H54 (cell line): ENCODE data around the gene RBP5.
"Not testable (repeated sequence)": the region's sequence is repeated elsewhere in the genome, so short reads cannot be mapped to it uniquely, and the experiment has no call there.

ENCODE experiments used
- DNase-seq: peaks from one replicate; pipeline ENCODE4 v3.0.0; 2011; ENCODE audit warnings: low spot score, mixed read lengths; ENCODE audit not compliant: insufficient read length
- FAIRE-seq: peaks from 3 replicates; lab custom pipeline; 2011; peaks lifted over from hg19 to GRCh38; lab: Jason Lieb, UNC
- POLR2A ChIP-seq: IDR thresholded peaks from 2 replicates; pipeline ENCODE4 v1.6.1; 2011; ENCODE audit warnings: low read depth, mild to moderate bottlenecking, low read length

Gene RBP5

DNA sequence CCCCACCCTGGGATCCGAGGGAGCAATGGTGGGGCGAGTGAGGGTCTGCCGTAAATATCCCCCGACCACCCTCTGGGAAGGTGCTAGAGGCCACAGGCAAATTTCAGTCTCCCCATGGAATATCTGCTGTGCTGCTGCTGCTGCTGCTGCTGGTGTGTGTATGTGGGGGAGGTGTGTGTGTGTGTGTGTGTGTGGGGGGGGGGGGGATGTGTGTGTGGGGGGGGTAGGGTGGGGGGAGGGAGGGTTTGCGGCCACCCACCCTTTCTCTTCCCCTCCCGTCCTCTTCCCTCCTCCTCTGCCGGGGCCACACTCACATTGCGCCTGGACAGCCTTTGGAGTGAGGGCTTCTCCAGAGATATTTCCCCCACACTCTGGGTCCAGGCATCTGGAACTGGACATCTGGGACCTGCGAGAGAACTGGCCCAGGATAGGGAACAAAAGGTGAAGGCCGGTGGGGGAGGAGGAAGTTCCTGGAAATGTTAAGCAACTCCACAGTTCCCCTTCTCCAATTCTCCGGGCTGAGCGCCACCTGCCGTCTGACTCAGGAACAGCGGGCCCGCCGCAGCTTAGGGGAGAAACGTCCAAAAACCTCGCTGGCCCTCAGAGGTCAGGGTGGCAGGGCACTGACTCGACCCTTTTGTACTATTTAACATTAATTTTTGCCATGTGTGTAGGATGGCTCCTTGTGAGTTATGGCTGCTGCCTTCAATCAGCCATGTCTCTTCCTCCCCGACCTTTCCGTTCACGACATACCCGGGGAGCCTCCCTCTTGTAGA lies 19.7 kb downstream of the RBP5 start, which contains the start of gene C1RL:
TSS of gene C1RL (minus strand) at position 419 of the 776 bp plus-strand sequence. CDS start at position 385, 34 bp downstream.
- DNase-seq, result peak; percentile 75
- TF ChIP-seq POLR2A, result no peak
- no peak for FAIRE-seq

DNA sequence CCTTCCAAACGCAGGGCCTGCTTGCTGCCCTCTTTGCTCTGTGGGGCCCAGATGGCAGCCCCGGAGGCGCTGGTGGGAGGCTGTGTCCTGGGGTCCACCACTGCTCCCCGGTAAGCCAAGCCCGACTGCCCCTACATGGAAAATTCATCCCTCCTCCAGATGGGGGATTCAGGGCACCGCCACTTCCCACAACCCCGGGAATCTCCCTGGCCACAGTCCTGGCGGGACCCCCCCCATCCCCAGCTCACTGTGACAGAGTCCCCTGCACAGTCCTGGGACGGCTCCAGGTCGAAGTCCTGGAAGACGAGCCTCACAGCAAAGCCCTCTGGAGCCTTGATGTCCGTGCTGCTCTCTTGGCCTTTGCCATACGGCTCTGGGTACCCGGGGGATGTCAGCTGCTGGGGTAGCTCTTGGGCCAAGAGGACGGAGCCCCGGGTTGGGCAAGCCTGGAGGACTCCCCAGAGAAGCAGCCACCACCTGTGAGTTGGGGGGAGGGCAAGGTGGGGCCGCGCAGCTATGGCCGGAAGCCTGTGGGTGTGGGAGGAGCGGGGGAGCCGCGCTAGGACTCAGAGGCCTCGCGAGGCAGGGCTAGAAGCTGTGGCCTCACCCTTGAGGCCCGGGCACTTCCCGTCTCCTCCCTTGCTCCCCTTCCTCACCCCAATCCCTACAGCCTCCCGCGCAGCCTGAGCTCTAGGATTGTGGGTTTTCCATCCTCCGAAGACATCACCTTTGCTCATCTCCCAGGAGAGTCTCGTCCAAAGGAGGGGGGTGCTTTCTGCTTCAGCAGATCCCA lies 20.5 kb downstream of the RBP5 start:
- FAIRE-seq, result peak; percentile 15
- peak; percentile 60 for TF ChIP-seq POLR2A
- peak; percentile 89 for DNase-seq

GRCh38 chr12:7107636-7108002 lies 21.1 kb downstream of the RBP5 start:
- no peak for DNase-seq
- no peak for FAIRE-seq
- no peak for TF ChIP-seq POLR2A

DNA sequence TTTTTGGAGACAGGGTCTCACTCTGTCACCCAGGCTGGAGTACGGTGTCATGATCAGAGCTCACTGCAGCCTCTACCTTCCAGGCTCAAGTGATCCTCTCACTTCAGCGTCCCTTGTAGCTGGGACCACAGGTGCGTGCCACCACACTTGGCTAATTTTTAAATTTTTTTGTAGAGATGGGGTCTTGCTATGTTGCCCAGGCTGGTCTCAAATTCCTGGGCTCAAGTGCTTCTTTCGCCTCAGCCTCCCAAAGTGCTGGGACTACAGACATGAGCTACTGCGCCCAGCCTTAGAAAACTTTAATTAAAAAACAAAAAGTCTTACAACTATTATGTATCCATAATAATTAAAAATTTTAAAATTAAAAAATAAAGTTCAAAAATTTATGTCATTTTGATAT lies 21.5 kb downstream of the RBP5 start:
- not testable (repeated sequence) for DNase-seq, FAIRE-seq

DNA sequence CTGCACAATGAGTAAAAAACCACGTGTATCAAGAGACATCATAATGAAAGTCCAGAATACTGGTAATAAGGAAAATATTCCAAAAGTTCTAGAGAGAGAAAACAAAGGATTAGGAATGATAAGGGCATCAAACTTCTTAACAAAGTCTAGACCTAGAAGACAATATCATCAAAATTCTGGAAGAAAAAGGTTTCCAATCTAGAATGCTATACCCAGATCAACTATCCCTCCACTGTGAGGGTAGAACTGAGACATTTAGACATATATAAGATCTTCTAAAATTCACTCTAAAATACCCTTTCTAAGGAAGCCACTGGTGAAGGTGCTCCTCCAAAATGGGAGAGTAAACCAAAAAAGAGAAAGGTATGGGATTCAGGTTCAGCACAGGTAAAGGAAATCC lies 22.6 kb downstream of the RBP5 start:
- DNase-seq (no peak), FAIRE-seq (no peak)
- TF ChIP-seq POLR2A, result no peak

DNA sequence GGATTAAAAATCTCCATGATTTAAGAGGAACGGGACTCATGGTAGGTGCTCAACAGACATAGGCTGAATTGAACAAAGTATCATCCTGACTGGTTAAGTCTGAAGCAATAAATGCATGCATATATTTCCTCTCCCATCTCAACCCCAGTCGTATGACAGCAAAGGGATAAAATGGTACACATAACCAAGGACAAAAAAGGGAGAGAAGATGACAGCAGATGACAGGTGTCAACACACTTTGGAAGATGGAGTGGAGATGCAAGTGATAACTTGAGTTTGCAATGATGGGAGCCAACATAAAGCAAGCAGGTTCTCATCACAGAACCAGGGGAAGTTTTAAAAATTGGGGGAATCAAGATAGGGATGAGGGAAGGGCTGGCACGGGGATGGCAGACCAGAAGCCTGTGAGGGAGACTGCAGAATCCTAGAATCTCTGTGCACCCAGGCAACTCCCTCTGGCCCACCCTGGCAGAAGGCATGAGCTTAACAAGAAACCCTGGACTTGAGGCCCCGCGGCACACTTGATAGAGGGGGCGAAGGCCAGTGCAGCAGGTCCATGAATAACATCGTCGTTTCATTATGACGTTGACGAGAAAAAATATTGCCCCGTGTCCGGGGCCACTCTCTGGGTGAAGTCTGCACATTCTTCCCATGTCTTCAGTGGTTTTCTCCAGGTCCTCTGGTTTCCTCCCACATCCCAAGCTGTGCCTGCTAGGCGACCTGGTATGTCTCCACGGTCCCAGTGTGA lies 24.7 kb downstream of the RBP5 start:
- no peak for FAIRE-seq
- no peak for TF ChIP-seq POLR2A
- DNase-seq, result no peak

DNA sequence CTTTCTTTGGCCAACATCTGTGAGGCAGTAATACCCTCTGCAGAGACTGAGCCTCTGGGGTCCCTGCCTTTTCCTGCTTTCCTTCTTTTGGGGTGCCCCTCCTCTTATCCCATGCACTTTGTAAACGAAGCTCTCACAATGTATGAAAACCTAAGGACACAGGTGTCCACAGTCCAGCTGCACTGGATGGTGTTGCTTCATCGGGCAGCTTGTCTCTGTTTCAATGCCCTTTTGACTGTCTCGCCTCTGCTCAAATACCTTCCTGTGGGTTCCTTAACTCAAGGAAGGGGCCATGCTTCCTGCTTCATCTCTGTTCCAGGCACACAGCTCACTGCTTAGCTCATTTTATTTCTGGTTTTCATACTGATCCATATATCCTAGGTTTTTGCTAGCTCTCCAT lies 26.1 kb downstream of the RBP5 start:
- no peak for TF ChIP-seq POLR2A
- FAIRE-seq (no peak), DNase-seq (no peak)

GRCh38 chr12:7101694-7102131 lies 27.0 kb downstream of the RBP5 start:
- no peak for DNase-seq
- no peak for TF ChIP-seq POLR2A
- FAIRE-seq, result no peak

- FAIRE-seq (no peak), DNase-seq (no peak)
- no peak for TF ChIP-seq POLR2A
These were observed 27.5 kb downstream of the RBP5 start for GRCh38 chr12:7101047-7101693.

DNA sequence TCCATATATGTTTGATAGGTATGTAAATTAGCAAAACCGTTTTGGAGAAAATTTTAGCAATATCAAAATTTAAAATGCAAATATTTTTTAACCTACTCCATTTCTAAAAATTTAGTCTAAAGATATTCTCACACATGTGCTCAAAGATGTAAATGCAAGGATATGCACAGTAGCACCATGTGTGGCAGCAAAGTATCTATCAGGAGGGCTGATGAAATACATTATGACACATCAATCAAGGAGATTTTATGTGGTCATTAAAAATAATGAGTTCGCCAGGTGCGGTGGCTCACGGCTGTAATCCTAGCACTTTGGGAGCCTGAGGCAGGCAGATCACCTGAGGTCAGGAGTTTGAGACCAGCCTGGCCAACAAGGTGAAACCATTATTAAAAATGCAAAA lies 28.4 kb downstream of the RBP5 start:
- no peak for TF ChIP-seq POLR2A
- no peak for FAIRE-seq

DNA sequence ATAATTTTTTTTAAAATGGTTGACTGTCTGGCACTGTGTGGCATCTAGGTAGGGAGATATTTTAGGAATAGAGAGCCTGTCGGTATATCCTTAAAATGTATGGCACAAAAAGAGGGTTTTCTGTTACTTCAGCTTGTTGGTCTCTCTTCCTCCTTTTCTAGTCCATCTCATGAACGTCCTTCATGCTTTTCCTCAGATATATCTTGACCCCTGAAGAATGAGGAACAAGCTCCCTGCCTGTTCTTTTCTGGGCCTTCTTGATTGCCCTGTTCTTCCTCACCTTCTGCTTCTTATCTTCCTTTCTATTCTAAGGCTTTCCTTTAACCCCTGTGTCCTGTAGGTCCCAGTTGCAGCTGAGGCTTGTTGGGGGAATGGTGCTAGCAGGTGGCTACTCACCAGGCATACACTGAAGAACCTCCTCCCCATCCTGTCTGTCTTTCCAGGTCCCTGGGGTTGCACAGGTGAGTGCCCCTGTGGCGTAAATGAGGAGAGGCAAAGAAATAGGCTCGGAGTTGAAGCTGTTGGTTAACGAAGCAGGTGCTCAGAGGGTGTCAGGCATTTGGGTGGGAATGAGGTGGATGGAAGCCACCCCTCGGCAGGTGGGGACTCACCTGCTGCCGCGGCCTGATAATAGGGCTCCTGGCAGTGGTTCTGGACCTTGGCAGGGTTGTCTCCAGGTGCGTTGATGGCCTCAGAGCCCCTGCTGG lies 29.2 kb downstream of the RBP5 start:
- FAIRE-seq (no peak), DNase-seq (no peak)
- no peak for TF ChIP-seq POLR2A

More for the DNA sequence above, 28.4 kb downstream of the RBP5 start:
- no peak for DNase-seq

- DNase-seq (no peak), FAIRE-seq (no peak)
- no peak for TF ChIP-seq POLR2A
These were observed 31.7 kb downstream of the RBP5 start for GRCh38 chr12:7096979-7097378.
